Left hindlimb (tissue), 1 donor: Measurements from ENCODE around the gene GPR42.
"Not testable (repeated sequence)": the region's sequence is repeated elsewhere in the genome, so short reads cannot be mapped to it uniquely, and the experiment has no call there.

Source experiments
- DNase-seq: peaks from one replicate; pipeline ENCODE4 v3.0.0-alpha.2; 2018

The GPR42 gene

DNA sequence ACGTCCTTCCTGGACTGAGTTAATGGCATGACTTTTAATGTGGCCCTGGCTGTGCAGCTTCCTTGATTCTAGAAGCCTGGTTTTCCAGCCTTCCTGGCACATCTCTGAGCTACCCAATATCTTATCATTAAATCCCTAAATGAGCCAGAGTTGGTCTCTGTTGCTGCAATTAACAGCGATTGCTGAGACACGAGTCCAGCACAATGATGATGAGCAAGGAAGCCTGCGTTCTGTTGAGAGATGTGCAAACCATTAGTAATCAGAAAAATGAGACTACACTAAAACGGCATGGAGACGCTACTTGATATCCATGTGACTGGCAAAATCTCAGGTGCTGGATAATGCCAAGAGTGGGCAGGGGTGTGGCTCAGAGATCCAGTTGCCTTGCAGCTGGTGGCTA is 26.2 kb downstream of the GPR42 start:
- DNase-seq: no peak

DNA sequence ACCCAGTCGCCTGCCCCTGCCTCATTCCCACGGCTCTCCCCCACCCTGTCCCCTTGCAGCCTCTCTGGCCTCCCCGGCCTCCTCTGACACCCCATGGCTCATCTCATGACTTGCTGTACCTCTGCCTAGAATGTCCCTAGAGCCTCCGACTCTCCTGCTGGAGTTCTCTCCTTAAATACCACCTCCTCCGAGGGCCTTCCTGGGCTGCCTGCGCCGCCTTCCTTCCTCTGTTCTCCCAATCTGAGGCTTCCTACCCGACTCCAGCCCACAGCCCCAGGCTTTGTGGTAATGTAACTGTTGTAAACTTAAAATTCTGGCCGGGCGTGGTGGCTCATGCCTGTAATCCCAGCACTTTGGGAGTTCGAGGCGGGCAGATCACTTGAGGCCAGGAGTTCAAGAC is 27.7 kb downstream of the GPR42 start:
- DNase-seq: no peak

DNA sequence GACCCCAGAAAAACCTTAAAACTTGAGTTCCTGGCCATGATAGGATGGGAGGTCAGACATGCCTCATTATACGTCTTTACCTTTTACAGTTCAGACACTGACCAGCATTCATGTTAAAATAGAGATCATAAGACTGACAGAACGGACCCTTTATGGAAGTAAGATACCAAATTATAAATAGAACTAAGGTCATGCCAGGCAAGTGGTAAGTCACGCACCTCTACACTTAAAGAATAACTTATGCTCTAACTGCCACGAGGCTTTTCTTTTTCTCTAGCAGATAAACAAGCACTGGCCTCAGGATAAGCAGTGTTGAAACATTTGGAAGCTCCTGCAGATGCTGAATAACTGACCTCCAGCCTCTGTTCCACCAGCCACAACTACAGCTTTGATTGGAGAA is 28.4 kb downstream of the GPR42 start:
- DNase-seq: no peak

DNA sequence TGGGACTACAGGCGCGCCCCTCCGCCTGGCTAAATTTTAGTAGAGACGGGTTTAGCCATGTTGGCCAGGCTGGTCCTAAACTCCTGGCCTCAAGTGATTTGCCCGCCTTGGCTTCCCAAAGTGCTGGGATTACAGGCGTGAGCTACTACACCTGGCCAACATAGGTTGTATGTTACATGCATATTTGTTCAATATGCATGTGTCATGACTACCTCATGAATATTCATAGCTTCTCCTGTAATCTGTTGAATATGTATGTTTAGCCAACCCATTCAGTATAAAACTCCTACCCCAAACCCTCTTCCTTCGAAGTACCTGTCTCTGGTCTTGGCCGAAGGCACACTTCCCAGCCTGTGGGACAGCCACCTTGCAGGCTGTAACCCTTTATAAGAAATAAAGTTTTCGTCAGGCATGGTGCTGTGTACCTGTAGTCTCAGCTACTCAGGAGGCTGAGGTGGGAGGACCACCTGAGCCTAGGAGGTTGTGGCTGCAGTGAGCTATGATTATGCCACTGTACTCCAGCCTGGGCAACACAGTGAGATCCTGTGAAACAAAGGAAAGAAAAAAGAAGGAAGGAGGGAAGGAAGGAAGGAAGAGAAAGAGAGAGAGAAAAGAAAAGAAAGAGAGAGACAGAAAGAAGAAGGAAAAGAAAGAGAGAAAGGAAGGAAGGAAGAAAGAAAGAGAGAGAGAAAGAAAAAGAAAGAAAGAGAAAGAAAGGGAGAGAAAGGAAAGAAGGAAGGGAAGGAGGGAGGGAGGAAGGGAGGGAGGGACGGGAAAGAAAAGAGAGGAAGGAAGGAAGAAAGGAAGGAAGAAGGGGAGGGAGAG is 29.3 kb downstream of the GPR42 start:
- DNase-seq: no peak

DNA sequence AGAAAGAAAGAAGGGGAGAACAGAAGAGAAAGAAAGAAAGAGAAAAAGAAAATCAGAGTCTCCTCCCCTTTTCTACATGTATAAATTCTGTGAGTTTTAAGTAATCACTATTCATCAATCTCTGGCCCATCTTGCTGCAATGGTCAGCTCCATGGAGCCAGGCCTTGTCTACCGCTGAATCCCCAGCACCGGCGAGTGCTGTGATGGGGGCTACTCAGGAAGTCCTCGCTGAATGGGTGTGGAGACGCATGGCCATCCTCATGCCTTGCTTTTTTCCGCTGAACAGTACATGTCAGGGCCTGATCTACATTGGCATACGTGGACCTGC is 29.9 kb downstream of the GPR42 start:
- DNase-seq: no peak

DNA sequence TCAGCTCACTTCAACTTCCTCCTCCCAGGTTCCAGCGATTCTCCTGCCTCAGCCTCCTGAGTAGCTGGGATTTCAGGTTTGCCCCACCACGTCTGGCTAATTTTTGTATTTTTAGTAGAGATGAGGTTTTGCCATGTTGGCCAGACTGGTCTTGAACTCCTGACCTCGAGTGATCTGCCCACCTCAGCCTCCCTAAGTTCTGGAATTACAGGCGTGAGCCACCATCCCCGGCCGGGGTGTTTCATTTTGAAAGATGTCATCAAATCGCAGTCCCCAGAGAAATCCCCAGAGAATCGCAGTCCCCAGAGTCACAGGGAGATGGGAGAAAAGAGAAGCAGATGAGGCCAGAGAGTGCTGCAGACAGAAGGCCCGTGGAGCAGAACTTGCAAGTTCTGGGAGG is 30.5 kb downstream of the GPR42 start:
- DNase-seq: not testable (repeated sequence)

DNA sequence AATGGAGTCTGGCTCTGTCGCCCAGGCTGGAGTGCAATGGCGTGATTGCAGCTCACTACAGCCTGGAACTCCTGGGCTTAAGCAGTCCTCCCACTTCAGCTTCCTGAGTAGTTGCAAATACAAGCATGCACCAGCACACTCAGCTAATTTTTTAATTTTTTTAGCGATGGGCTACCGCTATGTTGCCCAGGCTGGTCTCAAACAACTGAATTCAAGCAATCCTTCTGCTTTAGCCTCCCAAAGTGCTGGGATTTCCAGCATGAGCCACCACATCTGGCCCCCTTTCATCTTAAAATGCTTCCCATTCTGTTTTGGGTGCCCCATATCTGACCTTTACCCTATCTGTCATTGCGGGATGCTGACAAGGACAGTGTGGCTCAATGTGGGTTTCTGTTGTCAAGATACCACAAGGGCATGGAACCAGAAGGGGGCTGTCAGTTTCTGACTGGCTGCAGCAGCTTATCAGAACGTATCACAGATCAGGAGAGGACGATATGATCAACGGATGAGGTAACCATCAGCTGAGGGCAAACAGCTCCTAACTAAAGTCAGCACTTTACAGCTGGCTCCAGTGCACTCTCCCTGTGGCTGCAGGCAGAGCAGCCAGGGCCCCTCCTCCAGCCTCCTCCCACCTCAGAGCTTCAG is 32.4 kb downstream of the GPR42 start:
- DNase-seq: no peak

DNA sequence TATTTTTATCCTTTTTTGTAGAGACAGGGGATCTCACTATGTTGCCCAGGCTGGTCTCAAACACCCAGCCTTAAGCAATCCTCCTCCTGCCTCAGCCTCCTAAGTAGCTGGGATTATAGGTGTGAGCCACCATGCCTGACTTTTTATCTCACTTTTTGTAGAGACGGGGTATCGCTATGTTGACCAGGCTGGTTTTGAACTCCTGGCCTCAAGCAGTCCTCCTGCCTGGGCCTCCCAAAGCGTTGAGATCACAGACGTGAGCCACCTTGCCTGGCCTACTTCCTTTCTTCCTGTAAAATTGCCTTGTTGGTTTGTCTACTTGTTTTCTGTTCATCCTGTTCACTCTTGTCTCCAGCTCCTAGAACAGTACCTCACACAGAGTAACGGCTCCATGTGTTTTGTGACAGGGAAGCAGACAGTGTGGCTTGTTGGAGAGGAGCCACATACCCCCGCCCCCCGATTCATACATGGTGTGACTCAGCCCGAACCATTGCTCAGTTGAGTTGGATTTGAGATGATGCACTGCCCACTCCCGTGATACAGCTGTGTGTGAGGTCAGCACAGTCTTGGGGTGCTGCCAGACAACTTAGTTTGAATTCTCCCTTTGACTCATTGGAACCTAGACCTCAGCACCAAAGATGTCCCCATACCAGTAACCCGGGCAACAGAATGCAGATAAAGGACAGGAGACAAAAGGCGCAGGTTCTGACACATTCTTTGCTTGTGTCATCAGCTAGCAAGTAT is 34.2 kb downstream of the GPR42 start:
- DNase-seq: no peak

DNA sequence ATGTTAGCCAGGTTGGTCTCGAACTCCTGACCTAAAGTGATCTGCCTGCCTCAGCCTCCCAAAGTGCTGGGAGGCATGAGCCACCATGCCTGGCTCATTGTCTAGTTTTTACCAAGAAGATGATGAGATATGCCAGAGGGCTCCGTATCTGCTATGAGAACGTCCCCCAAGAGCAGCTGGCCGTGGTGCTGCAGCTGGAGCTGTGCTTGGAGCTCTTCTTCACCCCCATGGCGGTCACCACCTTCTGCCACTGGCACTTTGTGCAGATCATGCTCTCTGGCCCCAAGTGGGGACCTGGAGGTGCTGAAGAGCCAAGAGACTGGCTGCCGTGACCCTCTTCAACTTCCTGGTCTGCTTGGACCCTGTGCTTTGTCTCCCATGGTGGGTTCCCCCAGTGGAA is 36.8 kb downstream of the GPR42 start:
- no peak for DNase-seq

DNA sequence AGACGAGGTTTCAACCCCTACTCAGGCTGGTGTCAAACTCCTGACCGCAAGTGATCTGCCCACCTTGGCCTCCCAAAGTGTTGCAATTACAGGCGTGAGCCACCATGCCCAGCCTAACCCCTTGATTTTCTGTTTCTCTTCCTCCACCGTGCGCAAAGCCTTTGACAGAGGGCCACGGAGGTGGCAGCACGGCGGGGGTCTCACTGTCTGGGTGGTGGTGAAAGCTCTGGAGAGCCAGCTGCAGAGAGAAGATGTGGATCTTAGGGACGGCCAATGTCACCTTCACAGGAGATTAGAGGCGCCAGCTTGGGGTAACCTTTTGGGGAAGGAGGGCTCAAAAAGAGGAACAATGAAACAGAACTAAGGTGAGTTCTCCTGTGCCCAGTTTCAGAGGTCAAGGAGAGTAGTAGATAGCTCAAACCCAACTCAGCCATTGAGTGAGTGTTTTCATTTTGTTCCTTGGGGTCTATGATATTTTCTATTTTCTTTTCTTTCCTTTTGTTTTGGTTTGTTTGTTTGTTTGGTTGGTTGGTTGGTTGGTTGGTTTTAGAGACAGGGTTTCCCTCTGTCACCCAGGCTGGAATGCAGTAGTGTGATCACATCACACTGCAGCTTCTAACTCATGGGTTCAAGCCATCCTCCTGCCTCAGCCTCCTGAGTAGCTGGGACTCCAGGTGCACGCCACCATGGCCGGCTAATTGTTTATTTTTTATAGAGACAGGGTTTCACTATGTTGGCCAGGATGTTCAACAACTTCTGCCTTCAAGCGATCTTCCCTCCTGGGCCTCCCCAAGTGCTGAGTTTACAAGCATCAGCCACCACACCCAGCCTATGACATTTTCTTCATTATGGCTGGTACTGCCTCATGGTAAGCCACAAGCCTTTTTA is 37.7 kb downstream of the GPR42 start:
- DNase-seq: no peak

DNA sequence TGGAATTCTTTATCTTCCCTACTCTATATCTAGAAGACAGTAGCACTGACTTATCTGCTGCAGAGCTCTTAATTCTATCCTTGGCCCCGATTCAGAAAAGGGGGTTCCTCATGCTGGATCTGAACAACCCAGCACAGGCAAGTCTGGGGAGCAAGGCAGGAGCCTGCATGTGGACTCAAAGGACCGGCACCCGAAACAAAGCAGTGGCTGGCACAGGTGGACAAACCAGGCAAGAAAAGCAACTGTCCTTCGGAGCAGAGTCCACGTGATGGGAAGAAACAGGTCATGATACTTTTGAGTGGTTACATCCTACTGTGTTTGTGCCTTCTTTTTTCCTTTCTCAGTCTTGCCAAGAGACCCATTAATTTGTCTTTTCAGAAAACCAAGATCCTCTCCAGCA is 38.3 kb downstream of the GPR42 start:
- no peak for DNase-seq

DNA sequence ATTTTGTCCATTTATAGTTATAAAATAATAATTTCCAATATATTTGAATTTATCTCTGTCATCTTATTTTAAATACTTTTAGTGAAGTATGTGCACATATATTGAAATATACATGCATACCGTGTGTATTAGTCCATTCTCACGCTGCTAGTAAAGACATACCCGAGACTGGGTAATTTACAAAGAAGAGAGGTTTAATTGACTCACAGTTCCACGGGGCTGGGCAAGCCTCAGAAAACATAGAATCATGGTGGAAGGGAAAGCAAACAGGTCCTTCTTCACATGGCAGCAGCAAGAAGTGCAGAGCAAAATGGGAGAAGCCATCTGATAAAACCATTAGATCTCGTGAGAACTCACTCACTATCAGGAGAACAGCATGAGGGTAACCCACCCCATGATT is 39.6 kb downstream of the GPR42 start:
- no peak for DNase-seq

DNA sequence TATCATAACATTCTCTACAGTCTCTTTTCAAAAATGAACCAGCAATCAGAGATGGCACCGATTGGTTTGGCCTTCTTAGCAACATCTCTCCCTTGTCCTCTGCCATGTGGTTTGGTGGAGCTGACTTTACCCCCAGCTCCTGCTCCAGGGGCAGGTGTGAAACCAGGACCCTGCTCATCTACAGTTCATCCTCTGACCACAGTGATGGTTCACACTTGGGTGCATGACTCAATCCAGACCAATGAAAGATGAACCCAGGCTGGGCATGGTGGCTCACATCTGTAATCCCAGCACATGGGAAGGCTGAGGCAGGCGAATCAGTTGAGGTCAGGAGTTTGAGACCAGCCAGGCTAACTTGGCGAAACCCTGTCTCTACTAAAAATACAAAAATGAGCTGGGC is 43.6 kb downstream of the GPR42 start:
- DNase-seq: no peak

DNA sequence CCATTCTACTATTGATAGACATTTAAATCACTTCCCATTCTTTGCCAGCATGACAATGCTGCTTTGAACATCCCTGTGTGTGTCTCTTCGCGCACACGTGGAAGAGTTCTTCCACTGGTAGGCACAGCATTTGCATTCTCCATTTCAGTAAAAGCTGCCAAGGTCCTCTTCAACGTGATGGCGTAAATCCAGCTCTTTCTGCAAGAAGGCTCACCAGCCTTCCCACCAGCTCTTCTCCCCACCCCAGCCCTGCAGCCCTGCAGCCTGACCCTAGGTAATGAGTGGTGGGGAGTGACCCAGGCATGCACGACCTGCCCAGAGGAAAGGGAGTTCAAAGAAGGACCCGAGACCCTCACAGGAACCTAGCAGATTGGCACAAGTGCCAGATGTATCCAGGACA is 45.5 kb downstream of the GPR42 start:
- no peak for DNase-seq

DNA sequence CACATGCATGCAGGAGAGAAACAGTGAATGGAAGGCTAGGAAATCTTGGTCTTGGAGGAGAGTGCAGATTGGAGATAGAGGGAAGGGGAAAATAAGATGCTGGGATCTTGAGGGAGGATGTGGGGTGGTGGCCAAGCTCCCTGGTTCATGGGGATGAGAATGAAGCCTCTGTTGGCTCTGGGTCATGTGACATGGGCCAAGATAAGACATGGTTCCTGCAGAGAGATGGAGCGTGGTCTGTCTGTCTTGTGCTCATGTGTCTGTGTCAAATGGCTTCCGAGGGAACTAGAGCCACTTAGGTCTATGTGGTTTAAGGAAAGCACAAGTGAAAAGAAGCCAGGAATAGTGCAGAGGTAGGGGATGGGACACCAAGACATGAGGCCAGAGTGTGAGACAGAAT is 46.4 kb downstream of the GPR42 start:
- no peak for DNase-seq

DNA sequence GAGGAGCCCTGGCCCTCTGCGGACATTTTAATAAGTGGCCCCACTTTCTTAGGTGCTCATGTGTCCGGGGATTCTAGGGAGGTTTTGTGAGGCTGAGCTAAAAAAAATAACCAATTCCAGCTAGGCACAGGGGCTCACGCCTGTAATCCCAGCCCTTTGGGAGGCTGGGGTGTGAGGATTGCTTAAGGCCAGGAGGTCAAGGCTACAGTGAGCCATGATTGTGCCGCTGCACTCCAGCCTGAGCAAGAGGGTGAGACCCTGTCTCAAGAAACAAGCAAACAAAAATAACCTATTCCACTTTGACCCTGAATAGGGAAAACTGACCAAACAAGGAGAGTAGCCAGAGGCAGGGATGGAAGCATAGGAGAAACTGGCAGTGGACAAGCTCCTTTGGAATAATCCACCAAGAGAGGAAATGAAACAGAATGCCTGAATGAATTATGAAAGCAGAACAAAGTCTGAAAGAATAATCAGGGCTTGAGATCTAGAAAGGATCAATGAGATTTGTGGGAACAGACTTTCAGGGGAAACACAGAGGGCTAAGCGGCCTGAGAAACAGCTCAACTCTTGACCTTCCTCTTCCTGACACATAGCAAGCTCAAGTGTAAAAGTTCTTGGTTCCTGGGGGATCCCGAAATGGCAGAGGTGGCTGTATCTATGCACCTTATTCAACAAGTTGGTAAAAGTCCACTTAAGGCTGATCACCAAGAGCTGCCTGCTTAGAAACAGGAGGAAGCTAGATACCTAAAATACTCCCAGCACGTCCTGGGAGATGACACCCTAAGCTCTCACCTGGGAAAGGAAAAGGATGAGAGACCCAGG is 47.1 kb downstream of the GPR42 start:
- no peak for DNase-seq

DNA sequence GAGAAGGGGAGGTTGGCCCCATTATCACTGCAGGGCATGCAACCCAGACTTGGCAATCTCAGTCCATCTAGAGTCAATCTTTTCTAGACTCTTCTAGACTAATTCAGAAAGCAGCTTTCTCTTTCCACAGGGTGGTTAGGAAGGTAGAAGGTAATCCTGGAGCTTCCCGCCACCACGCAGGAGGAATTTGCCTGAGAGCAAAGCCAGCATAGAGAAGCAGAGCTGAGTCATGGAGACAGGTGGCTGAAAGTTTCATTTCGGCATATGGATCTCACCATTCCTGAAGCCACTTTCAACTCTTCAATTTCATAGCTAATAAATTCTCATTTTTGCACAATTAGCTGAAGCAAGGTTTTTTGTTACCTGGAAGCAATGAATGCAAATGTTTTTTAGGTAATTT is 48.2 kb downstream of the GPR42 start:
- no peak for DNase-seq

DNA sequence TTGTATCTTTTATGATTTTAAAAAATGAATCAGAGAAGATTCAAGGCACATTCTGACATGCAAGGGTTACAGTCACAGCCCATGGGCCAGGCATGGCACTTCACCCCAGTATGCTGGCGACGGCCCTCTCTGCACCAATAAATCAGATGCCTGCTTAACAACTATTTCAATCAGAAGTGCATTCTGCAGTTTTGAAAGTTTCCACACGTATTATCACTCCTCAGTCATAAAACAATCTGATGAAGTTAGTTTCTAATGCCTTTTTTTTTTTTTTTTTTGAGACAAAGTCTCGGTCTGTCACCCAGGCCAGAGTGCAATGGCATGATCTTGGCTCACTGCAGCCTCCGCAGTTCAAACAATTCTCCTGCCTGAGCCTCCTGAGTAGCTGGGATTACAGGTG is 48.9 kb downstream of the GPR42 start:
- no peak for DNase-seq

DNA sequence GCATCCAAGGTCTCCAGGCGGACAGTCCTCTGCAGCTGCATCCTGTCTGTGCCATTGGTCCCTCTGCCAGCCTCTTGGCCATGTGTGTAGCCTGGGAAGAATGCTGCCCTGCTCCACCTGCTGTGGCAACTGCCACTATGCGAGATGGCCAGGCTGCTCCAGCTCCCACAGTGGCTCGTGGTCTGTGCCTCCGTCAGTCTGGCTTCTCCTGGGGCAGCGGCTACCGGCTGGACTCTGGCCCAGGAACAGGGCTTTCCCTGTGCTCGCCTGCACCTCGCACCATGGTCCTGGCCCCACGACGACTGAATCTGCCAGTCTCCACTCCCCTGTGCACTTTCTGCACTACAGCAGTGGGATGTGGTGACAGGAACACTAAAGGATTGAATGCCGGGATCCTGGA is 50.5 kb downstream of the GPR42 start:
- DNase-seq: no peak
